Right hindlimb (tissue), 1 donor: ENCODE results near the gene VRTN.

ENCODE experiments used
- DNase-seq: peaks from one replicate; pipeline ENCODE4 v3.0.0-alpha.2; 2018

The VRTN gene

GRCh38 chr14:74400031-74400685 lies 51.9 kb downstream of the VRTN start:
- no peak for DNase-seq

DNA sequence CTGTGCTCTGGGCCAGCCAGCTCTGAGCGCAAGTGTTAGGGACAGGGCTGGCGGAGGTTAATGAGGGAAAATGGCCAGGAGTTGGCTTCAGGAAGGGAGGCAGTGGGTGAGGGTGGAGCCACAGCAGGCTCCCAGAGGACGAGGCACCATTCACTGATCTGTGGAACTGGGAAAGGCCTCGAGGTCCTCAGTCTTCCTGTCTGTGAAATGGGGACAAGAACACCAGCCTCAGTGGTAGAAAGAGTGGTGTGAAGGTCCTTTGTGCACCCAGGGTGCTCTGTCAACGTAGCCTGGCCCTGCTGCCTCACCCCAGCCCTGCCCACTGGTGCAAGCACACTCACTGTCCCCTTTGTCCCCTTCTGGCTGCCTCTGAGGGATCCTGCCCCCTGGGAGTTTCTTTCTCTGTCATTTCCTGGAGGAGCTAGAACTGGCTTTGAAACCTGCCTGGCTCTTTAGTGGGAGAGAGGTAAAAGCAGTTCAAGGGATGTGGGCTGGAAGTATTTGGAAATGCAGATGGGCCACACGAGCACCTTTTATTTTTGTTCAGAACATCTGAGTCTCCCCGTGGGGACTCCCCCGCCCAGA lies 52.7 kb downstream of the VRTN start:
- DNase-seq: no peak

- peak; percentile 49 for DNase-seq
These were observed 53.4 kb downstream of the VRTN start for GRCh38 chr14:74401504-74402241.

DNA sequence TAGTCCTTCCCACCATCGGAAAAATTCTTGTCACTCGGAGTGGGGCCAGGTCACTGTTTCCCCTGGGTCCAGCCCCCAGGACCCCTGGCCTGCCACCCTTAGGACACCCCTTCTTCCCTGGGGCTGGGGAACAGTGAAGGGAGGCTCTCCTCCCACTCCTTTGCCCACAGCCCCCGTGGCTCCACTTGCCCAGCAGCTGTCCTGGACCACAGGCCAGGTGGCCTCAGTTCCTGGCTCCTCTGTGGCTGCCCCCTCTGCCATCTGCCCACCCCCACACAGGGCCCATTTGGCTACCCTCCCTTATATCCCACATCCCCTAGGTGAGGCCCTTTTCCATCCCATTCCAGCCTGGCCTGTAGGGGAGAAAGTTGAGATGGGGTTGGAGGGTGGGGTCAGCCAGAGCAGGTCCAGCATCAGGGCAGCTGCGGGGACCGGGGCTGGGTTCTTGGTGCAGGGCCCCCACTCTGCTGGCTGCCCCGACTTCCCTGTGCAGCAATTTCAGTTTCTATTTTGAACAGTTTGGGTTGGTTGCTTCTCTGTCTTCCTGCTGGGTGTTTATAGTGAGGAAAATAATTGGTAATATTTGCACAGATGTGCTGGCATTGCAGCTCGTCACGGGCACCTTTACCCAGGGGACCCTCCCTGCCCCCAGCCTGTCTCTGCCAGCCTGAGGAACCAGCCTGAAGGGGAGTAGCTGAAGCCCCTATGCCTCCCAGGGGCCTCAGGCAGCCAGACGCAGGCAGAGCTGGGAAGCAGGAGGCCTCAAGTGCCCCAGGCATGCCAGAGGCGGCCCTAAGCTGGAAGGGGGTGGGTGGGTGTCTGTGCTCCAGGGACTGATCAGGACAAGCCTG lies 54.4 kb downstream of the VRTN start:
- no peak for DNase-seq

- DNase-seq: no peak
These were observed 55.5 kb downstream of the VRTN start for GRCh38 chr14:74403619-74404417.

GRCh38 chr14:74404435-74404834 lies 56.2 kb downstream of the VRTN start:
- DNase-seq: no peak

GRCh38 chr14:74405663-74406062 lies 57.4 kb downstream of the VRTN start:
- no peak for DNase-seq

- DNase-seq: no peak
These were observed 58.9 kb downstream of the VRTN start for GRCh38 chr14:74407021-74407800.

DNA sequence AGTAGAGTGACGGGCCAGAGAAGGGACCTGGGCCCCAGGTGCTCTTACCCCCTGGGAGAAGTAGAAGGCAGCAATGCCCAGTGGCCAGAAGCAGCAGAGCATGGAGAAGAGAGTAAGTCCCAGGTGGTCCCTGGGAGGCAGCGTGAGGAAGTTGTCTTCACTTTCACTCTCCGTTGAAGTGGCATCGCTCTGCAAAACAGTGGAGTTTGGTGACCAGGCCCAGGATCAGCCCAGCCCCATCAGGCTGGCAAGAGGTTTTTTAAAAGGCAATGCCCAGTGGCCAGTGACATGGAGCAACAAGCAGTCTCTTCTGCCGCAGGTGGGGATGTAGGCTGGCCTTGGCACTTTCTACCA lies 59.5 kb downstream of the VRTN start:
- no peak for DNase-seq

- no peak for DNase-seq
These were observed 60.6 kb downstream of the VRTN start for GRCh38 chr14:74408870-74409269.

DNA sequence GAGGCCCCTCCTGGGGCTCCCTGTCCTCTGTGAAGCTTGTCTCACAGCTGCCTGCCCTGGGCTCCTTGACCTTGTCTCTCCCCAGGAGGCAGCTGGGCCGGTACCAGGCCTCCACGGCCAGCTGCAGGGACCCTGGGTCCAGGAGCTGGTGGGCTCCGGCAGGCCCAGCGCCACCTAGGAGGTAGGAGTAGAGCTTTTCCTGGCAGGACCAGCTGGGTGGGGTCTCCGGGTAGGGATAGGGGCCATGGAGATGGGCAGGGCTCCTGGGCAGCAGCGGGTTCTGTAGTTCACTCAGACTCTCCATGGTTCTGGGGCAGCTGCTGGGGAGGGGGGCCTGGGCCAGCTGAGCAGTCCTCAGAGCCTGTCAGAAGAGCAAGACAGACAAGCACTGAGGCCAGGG lies 61.2 kb downstream of the VRTN start:
- DNase-seq: no peak
